KBM-7 (cell line): ENCODE measurements around the gene RBP7.

Experiments used
- DNase-seq: peaks from one replicate; pipeline ENCODE4 v3.0.0-alpha.2; 2015
- in situ Hi-C: fragments of 300-500 bp; cut with MboI; formaldehyde crosslinking; loops from 2 replicates; pipeline ENCODE4 v1.14.3; 2020; ENCODE audit warnings: low sequenced_read_pairs, low pct_unique_long_range_greater_than_20kb, mixed read lengths

RBP7 gene

DNA sequence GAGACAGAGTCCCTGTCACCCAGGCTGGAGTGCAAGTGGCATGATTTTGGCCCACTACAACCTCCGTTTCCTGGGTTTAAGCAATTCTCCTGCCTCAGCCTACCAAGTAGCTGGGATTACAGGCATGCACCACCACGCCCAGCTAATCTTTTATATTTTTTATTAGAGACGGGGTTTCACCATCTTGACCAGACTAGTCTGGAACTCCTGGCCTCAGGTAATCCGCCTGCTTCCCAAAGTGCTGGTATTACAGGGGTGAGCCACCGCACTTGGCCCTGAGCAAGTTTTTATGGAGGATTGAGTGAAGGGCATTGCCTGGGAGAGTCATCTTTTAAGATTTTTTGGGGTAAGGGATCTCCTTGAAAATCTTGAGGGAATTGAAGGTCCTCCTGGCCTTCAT is 64.2 kb downstream of the RBP7 start:
- in situ Hi-C loops = no loop called here
- no peak for DNase-seq

DNA sequence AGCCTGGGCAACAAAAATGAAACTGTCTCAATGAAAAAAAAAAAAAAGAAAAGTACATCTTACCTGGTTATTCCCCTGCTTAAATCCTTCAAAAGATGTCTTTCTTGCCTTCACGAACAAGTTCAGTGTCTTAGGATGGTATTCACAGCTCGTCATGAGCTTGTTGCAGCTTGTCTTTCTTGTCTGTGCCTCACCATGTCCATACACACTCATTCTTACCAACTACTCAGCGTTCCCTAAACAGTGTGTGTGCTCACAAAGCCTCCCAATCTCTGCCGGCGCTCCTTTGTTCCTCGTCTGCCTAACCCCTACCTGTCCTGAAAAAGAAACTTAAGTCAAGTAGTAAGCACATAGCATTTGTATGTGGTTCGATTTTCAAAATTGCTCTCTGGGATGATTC is 66.8 kb downstream of the RBP7 start:
- no peak for DNase-seq
- in situ Hi-C loops = no loop called here

DNA sequence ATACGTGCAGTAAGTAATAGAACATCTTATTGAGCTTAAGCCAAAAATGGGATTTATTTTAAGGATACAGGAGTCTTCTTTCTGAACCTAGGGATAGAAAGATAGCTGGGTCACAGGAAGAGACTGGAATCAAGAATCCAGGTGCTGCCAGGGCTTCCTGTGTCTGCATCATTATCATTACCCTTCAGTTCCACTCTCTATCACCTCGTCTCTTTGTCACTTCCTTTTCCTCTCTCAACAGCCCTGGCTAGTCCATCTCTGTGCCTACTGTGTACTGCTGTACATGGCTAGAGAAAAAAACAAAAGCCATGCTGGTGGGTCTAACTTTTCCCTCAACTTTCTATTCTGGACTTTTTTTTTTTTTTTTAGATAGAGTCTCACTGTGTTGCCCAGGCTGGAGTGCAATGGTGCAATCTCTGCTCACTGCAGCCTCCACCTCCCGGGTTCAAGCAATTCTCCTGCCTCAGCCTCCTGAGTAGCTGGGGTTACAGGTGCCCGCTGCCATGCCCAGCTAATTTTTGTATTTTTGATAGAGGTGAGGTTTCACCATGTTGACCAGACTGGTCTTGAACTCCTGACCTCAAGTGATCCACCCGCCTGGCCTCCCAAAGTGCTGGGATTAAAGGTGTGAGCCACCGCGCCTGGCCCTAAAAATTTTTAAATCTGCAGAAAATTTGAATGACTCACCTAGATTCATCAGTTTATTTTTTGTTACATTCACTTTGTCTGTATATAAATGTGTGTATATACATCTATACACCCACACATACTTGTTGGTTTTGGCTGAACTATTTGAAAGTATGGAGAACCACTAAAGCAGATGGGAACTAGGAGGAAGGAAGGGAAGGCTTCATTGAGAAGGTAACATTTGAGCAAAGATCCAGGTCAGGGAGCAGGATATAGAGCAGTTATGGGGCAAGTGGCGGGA is 67.7 kb downstream of the RBP7 start:
- in situ Hi-C loops = no loop called here
- DNase-seq = peak; percentile 17

DNA sequence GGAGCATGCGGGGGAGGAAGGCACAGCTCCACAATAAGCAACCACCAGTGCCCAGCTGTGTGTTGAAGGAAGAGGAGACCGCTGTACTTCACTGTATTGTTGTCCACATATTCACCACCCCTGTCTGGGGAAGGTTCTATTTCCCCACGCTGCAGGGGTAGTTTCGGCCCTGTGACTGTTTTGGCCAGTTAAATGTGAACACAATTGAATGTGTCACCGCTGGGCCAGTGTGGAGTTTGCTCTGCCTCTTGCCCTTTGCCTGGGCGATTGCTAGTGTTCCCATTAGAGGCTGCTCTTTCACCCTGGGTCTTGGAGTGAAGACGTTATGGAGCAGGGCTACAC is 68.3 kb downstream of the RBP7 start:
- in situ Hi-C loops = no loop called here
- DNase-seq = peak; percentile 76
